ENCODE measurements around the gene IGF1. TPM values are rescaled to one million over a fixed set of nuclear protein-coding genes. Genes with fewer than 3 reads are reported as not detected.

IGF1 gene
- polyA plus RNA-seq (2013, experiment 1 of 2): 0.11 TPM
- 0.40 TPM for polyA plus RNA-seq (2013, experiment 2 of 2)

DNA sequence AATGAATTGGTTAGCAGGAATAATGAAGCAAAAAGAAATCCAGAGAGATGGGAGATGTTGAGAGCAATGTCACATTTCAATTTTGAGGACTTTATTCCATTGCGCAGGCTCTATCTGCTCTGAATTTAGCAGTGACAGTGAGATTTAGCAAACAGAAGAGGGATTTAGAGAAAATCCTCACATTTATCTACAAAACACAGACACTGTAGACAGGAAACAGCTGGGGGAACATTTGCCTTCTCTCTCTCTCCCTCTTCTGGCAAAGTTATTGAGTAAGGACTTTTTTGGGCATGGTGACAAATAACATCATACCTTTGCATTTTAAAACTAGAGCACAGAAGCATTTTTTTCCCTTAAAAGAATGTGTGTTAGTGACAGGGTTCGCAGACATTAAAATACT is at the start of gene IGF1:
IGF1 (minus strand) TSS at position 158 of the 400 bp plus-strand sequence. CDS start 182 bp downstream, outside the sequence.
- no peak within 1 kb of the TSS for H3K4me3 ChIP-seq (ENCODE audit: extremely low read depth, insufficient read depth, low read length, poor library complexity, severe bottlenecking)
- no CpG with 5 or more reads among the region's 2 CpGs for WGBS, 2 experiments (ENCODE audit: insufficient coverage in 2 of 2)

DNA sequence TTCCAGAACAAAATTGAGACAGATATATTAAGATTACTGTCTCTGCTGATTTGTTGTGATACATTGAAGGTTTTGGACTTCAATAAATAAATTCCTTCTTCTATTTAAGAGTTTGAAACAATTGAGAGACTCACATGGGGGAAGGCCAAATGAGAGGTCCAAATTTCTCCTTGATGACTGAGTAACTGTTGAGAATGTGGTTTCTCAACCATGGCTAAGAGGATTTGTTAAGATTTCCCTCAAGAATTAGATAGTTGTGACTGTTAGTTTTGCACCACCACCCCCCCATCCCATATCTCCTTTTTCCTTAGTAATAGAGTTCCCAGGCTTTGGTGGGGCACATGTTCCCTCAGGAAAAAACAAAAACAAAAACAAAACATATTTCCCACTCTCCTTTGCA is 47.7 kb upstream of the IGF1 start:
- Histone ChIP-seq H3K36me3 (ENCODE audit: control insufficient read depth, insufficient read depth, low read length) (no peaks in the 10 kb centered on the region), H3K27ac (ENCODE audit: low read depth, low read length, severe bottlenecking) (no peak overlapping the region), H3K9me3 (ENCODE audit: control insufficient read depth, low read length) (no peaks in the 10 kb centered on the region), H3K4me3 (ENCODE audit: extremely low read depth, insufficient read depth, low read length, poor library complexity, severe bottlenecking) (no peak overlapping the region), H3K4me1 (ENCODE audit: control insufficient read depth, insufficient read depth, low read length, poor library complexity, severe bottlenecking) (no peaks in the 10 kb centered on the region)

More for the DNA sequence above, at the start of gene IGF1:
- H3K27ac ChIP-seq (ENCODE audit: low read depth, low read length, severe bottlenecking): peak within 1 kb of the TSS; percentile 4
- no peaks in the 10 kb centered on the region for H3K9me3 ChIP-seq (ENCODE audit: control insufficient read depth, low read length)
- no peaks in the 10 kb centered on the region for H3K36me3 ChIP-seq (ENCODE audit: control insufficient read depth, insufficient read depth, low read length)
- peaks cover 13% of the 10 kb centered on the region for H3K4me1 ChIP-seq (ENCODE audit: control insufficient read depth, insufficient read depth, low read length, poor library complexity, severe bottlenecking)

DNA sequence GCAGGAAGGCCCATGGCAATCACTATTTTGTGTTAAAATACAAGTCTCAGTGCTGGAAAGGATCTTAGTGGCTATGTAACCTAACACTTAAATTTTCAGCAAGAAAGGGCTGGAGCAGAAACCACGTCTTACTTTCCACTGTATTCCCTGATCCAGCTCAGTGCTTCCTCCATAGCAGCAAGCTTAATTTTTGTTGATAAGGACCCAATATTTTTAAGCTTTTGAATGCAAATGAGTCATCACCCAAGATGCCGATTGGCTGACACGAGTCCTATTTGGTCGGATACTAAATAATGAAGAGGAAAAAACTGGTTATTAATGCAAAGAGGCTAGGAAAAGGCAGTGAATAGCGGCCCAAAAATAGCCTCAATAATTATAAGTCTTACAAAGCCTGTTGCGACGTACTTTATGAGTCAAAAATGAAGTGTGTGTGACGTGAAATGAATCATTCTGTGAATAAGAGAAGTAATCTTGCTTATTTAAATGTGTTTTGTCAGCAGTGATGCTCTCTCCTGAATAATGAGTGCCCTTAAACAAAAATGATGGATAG is 46.9 kb upstream of the IGF1 start:
- Histone ChIP-seq H3K27ac (ENCODE audit: low read depth, low read length, severe bottlenecking) (no peak overlapping the region), H3K4me3 (ENCODE audit: extremely low read depth, insufficient read depth, low read length, poor library complexity, severe bottlenecking) (no peak overlapping the region), H3K9me3 (ENCODE audit: control insufficient read depth, low read length) (no peaks in the 10 kb centered on the region), H3K4me1 (ENCODE audit: control insufficient read depth, insufficient read depth, low read length, poor library complexity, severe bottlenecking) (peaks cover 2% of the 10 kb centered on the region), H3K36me3 (ENCODE audit: control insufficient read depth, insufficient read depth, low read length) (no peaks in the 10 kb centered on the region)
- WGBS, 2 experiments (ENCODE audit: insufficient coverage in 2 of 2): 87 to 96% methylated on average over 4 to 7 of the region's 8 CpGs

DNA sequence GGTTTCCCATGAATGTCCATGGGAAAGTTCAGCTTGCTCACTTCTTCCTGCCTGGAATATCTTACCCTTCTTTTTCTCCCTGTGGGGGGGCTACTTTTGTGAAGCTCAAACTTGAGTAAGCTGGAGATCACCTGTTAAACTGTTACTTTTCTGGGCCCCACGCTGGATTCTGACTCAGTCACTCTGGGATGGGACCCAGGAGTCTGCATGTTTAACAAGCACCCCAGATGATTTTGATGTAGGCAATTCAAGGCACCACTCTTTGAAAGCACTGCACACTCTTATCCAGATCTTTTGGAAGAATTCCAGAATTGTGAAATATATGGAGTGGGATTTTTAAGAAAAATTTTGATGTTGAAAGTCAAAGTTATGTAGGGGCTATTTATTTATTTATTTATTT is 46.3 kb upstream of the IGF1 start:
- H3K4me1 ChIP-seq (ENCODE audit: control insufficient read depth, insufficient read depth, low read length, poor library complexity, severe bottlenecking): peaks cover 7% of the 10 kb centered on the region
- H3K36me3 ChIP-seq (ENCODE audit: control insufficient read depth, insufficient read depth, low read length): no peaks in the 10 kb centered on the region
- WGBS, 2 experiments (ENCODE audit: insufficient coverage in 2 of 2): 71 to 100% methylated on average over 1 of the region's 1 CpG
- no peak overlapping the region for H3K27ac ChIP-seq (ENCODE audit: low read depth, low read length, severe bottlenecking)
- no peak overlapping the region for H3K4me3 ChIP-seq (ENCODE audit: extremely low read depth, insufficient read depth, low read length, poor library complexity, severe bottlenecking)
- H3K9me3 ChIP-seq (ENCODE audit: control insufficient read depth, low read length): no peaks in the 10 kb centered on the region

DNA sequence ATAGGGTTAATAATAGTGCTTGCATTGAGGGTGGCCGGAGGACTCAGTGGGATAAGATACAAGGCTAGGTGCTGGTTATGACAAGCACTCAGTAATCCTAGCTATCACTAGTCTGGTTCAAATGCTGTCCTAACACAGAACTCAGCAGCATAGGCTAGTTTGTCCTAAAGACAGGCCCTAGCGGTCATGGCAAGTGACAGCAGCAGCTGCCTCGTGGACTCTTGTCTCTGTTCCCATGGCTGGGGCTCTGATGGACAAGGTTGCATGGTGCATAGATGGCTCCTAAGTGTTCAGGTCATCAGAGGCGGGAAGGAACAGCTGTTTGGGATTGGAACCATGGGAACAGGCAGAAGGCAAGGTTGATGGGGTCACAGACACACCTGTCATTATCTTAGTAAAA is 42.4 kb upstream of the IGF1 start:
- peaks cover 7% of the 10 kb centered on the region for H3K4me1 ChIP-seq (ENCODE audit: control insufficient read depth, insufficient read depth, low read length, poor library complexity, severe bottlenecking)
- no peak overlapping the region for H3K4me3 ChIP-seq (ENCODE audit: extremely low read depth, insufficient read depth, low read length, poor library complexity, severe bottlenecking)
- WGBS, 2 experiments (ENCODE audit: insufficient coverage in 2 of 2): 86 to 95% methylated on average over 2 to 3 of the region's 4 CpGs
- H3K9me3 ChIP-seq (ENCODE audit: control insufficient read depth, low read length): no peaks in the 10 kb centered on the region
- no peak overlapping the region for H3K27ac ChIP-seq (ENCODE audit: low read depth, low read length, severe bottlenecking)
- H3K36me3 ChIP-seq (ENCODE audit: control insufficient read depth, insufficient read depth, low read length): no peaks in the 10 kb centered on the region

DNA sequence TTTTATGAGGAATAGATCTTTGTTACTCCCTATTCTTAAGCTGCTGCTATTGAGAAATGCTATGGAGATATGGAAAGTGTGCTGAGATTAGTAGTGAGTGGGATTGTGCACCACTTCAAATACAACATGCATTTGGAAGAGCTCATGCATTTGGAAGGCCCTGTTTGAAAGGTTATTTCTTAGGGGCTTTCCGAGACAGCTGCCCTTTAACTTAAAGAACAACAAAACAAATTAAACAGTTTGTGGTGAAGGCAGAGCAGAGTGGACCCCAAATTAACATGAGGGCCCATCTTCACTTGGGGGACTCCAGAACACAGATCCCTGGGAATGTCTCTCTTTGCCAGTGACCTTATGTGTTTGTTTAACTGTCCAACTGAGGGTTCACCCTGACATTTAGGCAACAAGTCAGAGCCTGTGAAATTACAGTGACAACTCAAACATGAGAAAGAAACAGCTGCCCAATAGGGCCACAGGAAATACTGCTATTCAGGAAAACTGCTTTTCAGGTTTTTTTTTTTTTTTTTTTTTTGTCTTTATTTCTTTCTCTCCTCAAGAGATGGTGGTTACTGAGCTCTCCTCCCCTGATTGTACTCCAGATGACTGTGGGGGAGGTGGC is 41.4 kb upstream of the IGF1 start:
- Histone ChIP-seq H3K9me3 (ENCODE audit: control insufficient read depth, low read length) (no peaks in the 10 kb centered on the region), H3K36me3 (ENCODE audit: control insufficient read depth, insufficient read depth, low read length) (no peaks in the 10 kb centered on the region), H3K4me3 (ENCODE audit: extremely low read depth, insufficient read depth, low read length, poor library complexity, severe bottlenecking) (no peak overlapping the region), H3K27ac (ENCODE audit: low read depth, low read length, severe bottlenecking) (no peak overlapping the region), H3K4me1 (ENCODE audit: control insufficient read depth, insufficient read depth, low read length, poor library complexity, severe bottlenecking) (peaks cover 7% of the 10 kb centered on the region)
- WGBS, 2 experiments (ENCODE audit: insufficient coverage in 2 of 2): 100% methylated on average over 1 of the region's 1 CpG

DNA sequence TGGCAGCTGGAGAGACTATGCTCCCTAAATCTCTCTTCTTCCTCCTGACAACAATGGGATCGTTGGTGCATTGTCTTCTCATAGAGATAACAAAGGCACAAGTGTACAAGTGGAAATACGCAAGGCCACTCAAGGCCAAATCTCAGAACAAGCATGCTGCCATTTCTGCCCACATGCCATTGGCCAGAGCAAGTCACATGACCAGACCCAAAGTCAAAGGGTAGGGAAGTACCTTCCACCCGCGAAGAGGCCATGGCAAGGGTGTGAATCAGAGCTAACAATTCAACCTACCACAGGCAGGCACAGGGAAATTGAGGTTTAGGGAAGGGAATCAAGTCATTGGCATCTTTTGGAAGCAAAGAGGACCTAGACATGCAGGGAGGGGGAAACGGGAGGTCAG is 38.5 kb upstream of the IGF1 start:
- Histone ChIP-seq H3K36me3 (ENCODE audit: control insufficient read depth, insufficient read depth, low read length) (no peaks in the 10 kb centered on the region), H3K9me3 (ENCODE audit: control insufficient read depth, low read length) (no peaks in the 10 kb centered on the region), H3K4me3 (ENCODE audit: extremely low read depth, insufficient read depth, low read length, poor library complexity, severe bottlenecking) (no peak overlapping the region), H3K27ac (ENCODE audit: low read depth, low read length, severe bottlenecking) (no peak overlapping the region), H3K4me1 (ENCODE audit: control insufficient read depth, insufficient read depth, low read length, poor library complexity, severe bottlenecking) (peaks cover 7% of the 10 kb centered on the region)
- WGBS, 2 experiments (ENCODE audit: insufficient coverage in 2 of 2): 92 to 98% methylated on average over 3 to 5 of the region's 5 CpGs

DNA sequence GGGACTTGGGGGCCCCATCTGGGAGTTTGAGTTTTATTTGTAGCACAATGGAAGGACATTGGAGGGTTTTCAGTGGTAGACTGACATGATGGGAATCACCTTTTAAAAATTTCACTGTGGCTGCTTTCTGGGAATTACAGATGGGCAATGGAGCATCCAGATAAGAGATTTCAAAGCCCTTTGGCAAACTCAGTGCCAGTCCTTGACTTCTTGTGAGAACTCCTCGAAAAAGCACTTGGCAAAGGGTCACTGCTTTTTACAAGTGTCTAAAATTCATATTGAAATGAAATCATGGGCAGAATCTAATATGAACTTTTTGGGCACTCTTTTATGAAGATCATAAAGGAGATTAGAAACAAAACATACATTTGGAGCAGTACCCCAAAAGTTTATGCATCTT is 34.3 kb upstream of the IGF1 start:
- WGBS, 2 experiments (ENCODE audit: insufficient coverage in 2 of 2): 80% methylated on average over 1 of the region's 1 CpG; no CpG with 5 or more reads in 1 of the 2 experiments

DNA sequence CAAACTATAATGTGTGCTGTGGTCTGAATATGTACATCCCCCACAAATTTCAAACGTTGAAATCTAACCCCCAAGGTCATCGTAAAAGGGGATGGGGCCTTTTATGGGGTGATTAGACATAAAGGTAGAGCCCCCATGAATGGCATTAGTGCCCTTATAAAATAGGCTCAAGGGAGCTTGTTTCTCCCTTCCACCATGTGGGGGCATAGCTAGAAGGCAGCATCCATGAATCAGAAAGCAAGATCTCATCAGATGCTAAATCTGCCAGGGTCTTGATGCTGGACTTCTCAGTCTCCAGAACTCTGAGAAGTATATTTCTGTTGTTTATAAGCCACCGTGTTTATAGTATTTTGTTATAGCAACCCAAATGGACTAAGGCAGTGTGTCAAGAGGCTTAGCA is 33.4 kb upstream of the IGF1 start:
- WGBS, 2 experiments (ENCODE audit: insufficient coverage in 2 of 2): 78 to 80% methylated on average over 1 of the region's 3 CpGs
- no peaks in the 10 kb centered on the region for H3K36me3 ChIP-seq (ENCODE audit: control insufficient read depth, insufficient read depth, low read length)
- H3K4me1 ChIP-seq (ENCODE audit: control insufficient read depth, insufficient read depth, low read length, poor library complexity, severe bottlenecking): no peaks in the 10 kb centered on the region
- no peak overlapping the region for H3K27ac ChIP-seq (ENCODE audit: low read depth, low read length, severe bottlenecking)
- no peak overlapping the region for H3K4me3 ChIP-seq (ENCODE audit: extremely low read depth, insufficient read depth, low read length, poor library complexity, severe bottlenecking)
- no peaks in the 10 kb centered on the region for H3K9me3 ChIP-seq (ENCODE audit: control insufficient read depth, low read length)

More for the DNA sequence above, 34.3 kb upstream of the IGF1 start:
- Histone ChIP-seq H3K36me3 (ENCODE audit: control insufficient read depth, insufficient read depth, low read length) (no peaks in the 10 kb centered on the region), H3K4me3 (ENCODE audit: extremely low read depth, insufficient read depth, low read length, poor library complexity, severe bottlenecking) (no peak overlapping the region), H3K4me1 (ENCODE audit: control insufficient read depth, insufficient read depth, low read length, poor library complexity, severe bottlenecking) (no peaks in the 10 kb centered on the region), H3K27ac (ENCODE audit: low read depth, low read length, severe bottlenecking) (no peak overlapping the region), H3K9me3 (ENCODE audit: control insufficient read depth, low read length) (no peaks in the 10 kb centered on the region)

DNA sequence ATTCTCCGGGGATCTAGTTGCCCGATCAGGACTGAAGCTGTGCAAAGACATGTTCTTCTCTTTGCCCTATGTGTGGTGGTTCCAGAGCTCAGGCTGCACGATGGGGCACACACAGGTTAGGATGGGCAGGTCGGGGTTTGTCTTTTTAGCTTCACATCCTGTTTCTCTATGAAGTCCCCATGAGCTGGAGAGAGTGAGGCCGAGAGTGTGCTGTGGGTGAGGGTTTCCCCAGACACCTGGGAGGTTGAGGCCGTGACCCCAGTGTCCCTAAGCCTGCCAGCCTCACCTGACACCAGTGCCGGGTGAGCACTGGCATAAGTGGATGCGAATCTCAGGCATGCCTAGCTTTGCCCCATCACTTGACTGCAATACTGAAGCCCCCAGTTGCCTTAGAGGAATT is 32.9 kb upstream of the IGF1 start:
- Histone ChIP-seq H3K4me1 (ENCODE audit: control insufficient read depth, insufficient read depth, low read length, poor library complexity, severe bottlenecking) (no peaks in the 10 kb centered on the region), H3K4me3 (ENCODE audit: extremely low read depth, insufficient read depth, low read length, poor library complexity, severe bottlenecking) (no peak overlapping the region), H3K27ac (ENCODE audit: low read depth, low read length, severe bottlenecking) (no peak overlapping the region), H3K9me3 (ENCODE audit: control insufficient read depth, low read length) (no peaks in the 10 kb centered on the region), H3K36me3 (ENCODE audit: control insufficient read depth, insufficient read depth, low read length) (no peaks in the 10 kb centered on the region)
- WGBS, 2 experiments (ENCODE audit: insufficient coverage in 2 of 2): 74 to 98% methylated on average over 4 to 5 of the region's 8 CpGs

DNA sequence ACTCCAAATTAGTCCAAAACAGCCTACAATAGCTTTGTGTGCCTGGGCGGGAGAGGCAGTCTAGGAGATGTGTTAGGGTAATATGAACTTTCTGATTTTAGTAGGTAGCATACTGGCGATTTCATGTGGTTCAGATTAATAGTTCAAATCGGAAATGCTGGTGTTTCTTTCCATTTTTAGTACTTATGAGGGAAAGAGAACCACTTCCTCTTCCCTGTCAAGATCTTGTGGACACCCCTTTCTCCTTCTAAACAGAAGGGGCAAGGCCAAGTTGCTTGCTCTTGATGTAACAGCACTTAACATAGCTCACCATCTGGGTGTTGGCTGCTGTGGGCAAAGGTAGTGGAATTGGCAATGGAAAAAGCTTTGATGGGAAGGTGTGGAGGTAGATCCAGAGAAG is 32.2 kb upstream of the IGF1 start:
- WGBS, 2 experiments (ENCODE audit: insufficient coverage in 2 of 2): 100% methylated on average over 2 of the region's 3 CpGs; no CpG with 5 or more reads in 1 of the 2 experiments
- no peaks in the 10 kb centered on the region for H3K9me3 ChIP-seq (ENCODE audit: control insufficient read depth, low read length)
- H3K36me3 ChIP-seq (ENCODE audit: control insufficient read depth, insufficient read depth, low read length): no peaks in the 10 kb centered on the region
- H3K27ac ChIP-seq (ENCODE audit: low read depth, low read length, severe bottlenecking): no peak overlapping the region
- H3K4me1 ChIP-seq (ENCODE audit: control insufficient read depth, insufficient read depth, low read length, poor library complexity, severe bottlenecking): no peaks in the 10 kb centered on the region
- no peak overlapping the region for H3K4me3 ChIP-seq (ENCODE audit: extremely low read depth, insufficient read depth, low read length, poor library complexity, severe bottlenecking)
